SK-N-SH (cell line): ENCODE data around the gene SLC25A38.

ENCODE experiments used
- EP300 ChIP-seq, 2 experiments: IDR thresholded peaks; 2 replicates each; pipeline versions ENCODE4 v1.4.0 to v1.6.1; 2012; ENCODE audit warnings: borderline replicate concordance in 1 of 2, low read depth in 1 of 2, low read length in 1 of 2
- PBX3 ChIP-seq: IDR thresholded peaks from 2 replicates; pipeline ENCODE4; 2012
- POLR2AphosphoS5 ChIP-seq: IDR thresholded peaks from 2 replicates; pipeline ENCODE4 v1.6.1; 2012; ENCODE audit warnings: low read depth, low read length
- TF ChIP-seq, protein P1 (sequence below): fragments of 200-600 bp; sonication (generic); IDR thresholded peaks from 2 replicates; pipeline ENCODE4 v1.6.1; 2017; ENCODE audit warnings: antibody characterized with exemption, mild to moderate bottlenecking, moderate library complexity

- TF ChIP-seq EP300 (IDR thresholded peaks at IDR 0.05; ENCODE audit: borderline replicate concordance in 1 of 2, low read depth in 1 of 2, low read length in 1 of 2) (no peak), POLR2AphosphoS5 (no peak), PBX3 (no peak)
- TF ChIP-seq, protein P1, sequence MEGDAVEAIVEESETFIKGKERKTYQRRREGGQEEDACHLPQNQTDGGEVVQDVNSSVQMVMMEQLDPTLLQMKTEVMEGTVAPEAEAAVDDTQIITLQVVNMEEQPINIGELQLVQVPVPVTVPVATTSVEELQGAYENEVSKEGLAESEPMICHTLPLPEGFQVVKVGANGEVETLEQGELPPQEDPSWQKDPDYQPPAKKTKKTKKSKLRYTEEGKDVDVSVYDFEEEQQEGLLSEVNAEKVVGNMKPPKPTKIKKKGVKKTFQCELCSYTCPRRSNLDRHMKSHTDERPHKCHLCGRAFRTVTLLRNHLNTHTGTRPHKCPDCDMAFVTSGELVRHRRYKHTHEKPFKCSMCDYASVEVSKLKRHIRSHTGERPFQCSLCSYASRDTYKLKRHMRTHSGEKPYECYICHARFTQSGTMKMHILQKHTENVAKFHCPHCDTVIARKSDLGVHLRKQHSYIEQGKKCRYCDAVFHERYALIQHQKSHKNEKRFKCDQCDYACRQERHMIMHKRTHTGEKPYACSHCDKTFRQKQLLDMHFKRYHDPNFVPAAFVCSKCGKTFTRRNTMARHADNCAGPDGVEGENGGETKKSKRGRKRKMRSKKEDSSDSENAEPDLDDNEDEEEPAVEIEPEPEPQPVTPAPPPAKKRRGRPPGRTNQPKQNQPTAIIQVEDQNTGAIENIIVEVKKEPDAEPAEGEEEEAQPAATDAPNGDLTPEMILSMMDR, result no peak
These were observed 34.1 kb upstream of the SLC25A38 start for GRCh38 chr3:39349080-39349479.
